GM12874 (cell line): ENCODE results near the gene ZMAT5.

Experiments
- TF ChIP-seq, protein P1 (sequence below): IDR thresholded peaks from 2 replicates; pipeline ENCODE4 v1.5.1; 2011; ENCODE audit warnings: low read depth, mild to moderate bottlenecking, control low read depth, low read length, moderate library complexity; ENCODE audit not compliant: insufficient read depth

ZMAT5 gene

DNA sequence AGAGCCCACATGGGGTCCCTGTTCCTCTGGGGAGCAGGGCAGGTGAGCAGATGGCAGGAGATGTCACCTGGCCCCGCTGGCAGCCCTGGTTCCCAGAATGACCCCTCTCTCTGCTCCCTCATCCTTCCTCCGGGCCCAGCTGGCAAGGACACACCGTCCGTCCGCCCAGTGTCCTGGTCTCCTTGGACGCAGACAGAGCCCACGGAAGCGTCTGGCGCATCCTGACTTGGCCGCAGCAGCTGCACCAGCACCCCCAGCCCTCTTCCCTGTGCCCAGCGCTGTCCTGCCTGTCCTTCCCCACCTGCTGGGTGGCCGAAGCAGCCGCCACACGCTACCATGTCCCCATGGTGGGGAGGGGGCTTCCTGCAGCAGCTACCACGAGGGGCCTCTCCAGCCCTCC is 56.6 kb downstream of the ZMAT5 start:
- TF ChIP-seq, protein P1, sequence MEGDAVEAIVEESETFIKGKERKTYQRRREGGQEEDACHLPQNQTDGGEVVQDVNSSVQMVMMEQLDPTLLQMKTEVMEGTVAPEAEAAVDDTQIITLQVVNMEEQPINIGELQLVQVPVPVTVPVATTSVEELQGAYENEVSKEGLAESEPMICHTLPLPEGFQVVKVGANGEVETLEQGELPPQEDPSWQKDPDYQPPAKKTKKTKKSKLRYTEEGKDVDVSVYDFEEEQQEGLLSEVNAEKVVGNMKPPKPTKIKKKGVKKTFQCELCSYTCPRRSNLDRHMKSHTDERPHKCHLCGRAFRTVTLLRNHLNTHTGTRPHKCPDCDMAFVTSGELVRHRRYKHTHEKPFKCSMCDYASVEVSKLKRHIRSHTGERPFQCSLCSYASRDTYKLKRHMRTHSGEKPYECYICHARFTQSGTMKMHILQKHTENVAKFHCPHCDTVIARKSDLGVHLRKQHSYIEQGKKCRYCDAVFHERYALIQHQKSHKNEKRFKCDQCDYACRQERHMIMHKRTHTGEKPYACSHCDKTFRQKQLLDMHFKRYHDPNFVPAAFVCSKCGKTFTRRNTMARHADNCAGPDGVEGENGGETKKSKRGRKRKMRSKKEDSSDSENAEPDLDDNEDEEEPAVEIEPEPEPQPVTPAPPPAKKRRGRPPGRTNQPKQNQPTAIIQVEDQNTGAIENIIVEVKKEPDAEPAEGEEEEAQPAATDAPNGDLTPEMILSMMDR, result no peak

DNA sequence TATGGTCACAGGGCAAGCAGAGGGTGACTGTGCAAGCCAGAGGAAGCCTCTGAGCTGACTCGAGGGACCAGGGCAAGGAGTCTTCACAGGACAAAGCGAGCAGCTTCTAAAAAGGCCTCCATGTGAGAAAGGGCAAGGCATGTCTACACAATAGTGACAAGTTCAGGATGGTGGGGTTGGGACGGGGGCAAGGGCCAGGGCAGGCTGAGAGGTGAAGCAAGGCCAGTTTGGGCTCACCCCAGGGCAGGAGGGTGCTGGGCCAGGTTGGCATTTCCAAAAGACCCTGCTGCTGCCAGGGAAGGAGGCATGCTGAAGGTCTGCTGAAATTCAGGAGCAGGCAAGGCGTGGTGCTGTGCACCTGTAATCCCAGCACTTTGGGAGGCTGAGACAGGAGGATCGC is 59.3 kb downstream of the ZMAT5 start:
- TF ChIP-seq, protein P1, result no peak

DNA sequence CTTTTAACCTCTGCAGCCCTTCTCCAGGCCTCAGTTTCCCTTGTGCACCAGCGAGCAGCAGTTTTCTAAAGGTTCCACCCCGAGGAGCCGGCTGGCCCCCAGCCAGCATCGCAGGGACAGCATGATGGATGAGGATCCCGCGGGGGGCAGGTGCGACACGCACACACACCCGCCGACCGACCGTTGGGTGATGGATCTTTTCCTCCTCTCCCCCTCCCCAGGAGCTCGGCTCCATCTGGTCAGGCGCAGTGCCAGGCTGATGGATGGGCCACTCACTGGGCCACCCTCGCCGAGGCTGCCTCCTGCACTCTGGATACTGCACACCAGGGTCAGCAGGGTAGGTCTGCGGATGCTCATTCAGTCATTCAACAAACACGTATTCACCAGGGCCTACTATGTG is 59.8 kb downstream of the ZMAT5 start:
- TF ChIP-seq, protein P1, result no peak

DNA sequence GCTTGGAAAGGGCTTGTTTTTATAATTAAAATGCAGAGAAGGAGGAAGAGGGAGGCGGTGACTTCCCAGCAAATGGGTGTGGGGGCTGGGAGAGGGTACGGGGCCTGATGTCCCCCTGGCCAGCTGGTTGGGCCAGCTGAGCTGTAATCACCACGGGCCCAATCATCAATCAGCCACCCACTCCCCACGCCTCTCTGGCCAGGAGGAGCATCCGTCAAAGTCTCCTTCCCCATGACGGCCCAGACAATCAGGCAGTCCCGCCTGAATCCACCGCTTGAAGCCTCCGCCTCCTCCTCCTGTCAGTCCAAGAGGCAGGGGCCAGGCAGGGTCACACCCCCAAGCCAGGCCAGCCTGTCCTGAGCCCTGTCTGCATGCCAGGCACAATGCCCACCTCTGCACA is 60.3 kb downstream of the ZMAT5 start:
- TF ChIP-seq, protein P1, result no peak

DNA sequence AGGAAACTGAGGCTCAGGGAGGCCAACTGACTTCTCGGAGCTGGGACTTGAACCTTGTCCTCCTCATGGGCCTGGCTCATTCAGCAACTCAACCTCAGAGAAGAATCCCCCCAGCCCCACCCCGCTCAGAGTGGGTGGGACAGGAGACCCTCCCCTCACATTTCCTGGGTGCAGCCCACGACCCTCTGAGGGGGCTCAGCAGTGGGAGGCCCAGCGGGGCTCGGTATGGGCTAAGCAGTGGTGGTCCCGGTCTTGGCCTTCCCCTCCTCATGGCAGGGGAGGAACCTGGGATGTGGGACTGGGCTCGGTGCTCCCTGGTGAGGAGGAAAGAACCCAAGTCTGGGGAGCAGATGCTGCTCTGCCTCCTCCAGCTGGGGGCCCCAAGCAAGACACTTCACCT is 61.2 kb downstream of the ZMAT5 start:
- TF ChIP-seq, protein P1, result no peak

DNA sequence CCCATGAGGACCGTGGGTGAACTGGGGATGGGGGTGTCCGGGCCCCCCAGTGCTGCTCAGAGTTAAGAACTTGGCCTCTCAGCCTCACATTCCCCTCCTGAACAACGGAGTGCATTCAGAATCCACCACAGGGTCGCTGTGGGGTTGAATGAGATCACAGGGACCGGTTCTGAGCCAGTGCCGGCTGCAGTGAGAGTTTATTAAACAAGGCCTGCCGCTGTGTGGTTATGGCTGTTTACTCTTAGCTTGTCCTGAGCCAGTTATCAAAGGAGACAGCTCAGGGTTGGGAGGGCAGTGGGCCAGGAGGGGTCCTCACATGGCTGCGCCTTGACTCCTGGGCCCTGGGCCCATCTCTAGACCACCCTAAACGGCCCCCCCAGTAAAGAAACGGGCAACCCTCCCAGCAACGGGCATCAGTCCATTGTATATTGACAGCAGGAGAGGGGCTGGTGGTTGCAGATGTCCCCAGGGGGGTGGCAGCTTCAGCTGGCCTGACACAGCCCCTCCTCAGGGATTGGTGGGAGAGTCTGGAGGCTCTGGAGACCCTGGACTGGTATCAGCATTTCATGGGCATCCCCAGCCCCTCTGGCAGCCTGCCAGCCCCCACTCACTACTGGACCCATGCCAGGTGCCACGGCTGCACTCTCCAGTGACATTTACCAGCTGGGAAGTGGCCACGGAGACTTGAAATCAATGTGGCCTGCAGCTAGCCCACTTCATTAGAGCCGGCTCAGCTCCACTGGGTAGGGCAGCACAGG is 62.1 kb downstream of the ZMAT5 start:
- TF ChIP-seq, protein P1, result no peak

DNA sequence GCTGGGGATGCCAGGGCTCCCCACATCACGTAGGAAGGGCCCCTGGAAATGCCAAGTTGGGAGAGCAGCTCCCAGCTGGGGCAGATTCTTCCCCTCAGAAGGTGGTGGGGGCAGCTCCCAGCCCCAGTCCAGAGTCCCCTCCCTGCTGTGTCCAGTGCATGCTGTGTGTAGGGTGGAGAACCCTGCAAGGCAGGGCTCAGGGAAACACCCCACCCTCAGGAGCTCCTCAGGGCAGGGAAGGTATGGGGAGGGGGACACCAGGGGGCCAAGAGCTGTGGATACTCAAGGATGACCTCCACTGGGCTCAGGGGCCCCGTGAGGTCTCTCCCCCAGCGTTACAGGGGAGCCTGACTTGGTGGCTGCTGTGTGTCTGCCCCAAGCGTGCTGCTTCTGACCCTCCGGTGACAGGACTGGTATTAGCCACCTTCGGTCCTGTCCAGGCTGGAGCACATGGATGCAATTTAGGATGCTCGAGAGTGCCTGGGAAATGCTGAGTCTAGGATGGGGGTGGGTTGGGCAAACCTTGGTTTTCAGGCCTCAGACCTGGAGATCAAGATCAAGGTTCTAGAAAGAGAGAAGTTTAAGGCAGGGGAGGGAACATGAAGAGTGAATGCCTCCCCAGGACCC is 63.1 kb downstream of the ZMAT5 start:
- TF ChIP-seq, protein P1, result no peak
